ENCODE data around the gene CDK10. TPM values are rescaled to one million over a fixed set of nuclear protein-coding genes. Genes with fewer than 3 reads are reported as not detected.
"Not testable (repeated sequence)": the region's sequence is repeated elsewhere in the genome, so short reads cannot be mapped to it uniquely, and the experiment has no call there.

The CDK10 gene
- total RNA-seq, 1 experiment from 2014 or later: 44.5 TPM

DNA sequence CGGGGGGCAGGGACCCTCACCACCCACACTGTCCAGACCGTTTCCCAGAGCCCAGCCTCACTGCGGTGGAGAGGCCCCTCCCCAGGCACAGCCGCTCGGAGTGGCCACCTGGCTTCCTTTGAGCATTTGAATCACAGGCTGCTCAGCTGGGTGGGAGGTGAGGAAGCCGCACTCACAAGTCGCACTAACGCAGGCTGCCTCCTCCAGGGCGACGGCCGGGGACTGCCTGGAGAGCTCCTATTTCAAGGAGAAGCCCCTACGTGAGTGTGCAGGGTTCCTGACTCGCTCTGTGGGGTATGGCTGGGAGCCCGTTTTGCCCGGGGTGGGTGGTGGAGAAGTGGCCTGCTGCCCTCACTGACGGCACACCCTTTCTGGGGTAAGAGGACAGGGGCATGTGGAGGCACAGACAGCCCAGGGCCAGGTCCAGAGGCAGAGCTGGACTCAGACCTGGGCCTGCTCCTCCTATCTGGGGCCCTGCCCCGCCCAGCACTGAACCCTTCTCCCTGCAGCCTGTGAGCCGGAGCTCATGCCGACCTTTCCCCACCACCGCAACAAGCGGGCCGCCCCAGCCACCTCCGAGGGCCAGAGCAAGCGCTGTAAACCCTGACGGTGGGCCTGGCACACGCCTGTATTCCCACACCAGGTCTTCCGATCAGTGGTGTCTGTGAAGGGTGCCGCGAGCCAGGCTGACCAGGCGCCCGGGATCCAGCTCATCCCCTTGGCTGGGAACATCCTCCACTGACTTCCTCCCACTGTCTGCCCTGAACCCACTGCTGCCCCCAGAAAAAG lies 8.8 kb downstream of the CDK10 start:
- DNase-seq (ENCODE audit: low read depth): no peak

DNA sequence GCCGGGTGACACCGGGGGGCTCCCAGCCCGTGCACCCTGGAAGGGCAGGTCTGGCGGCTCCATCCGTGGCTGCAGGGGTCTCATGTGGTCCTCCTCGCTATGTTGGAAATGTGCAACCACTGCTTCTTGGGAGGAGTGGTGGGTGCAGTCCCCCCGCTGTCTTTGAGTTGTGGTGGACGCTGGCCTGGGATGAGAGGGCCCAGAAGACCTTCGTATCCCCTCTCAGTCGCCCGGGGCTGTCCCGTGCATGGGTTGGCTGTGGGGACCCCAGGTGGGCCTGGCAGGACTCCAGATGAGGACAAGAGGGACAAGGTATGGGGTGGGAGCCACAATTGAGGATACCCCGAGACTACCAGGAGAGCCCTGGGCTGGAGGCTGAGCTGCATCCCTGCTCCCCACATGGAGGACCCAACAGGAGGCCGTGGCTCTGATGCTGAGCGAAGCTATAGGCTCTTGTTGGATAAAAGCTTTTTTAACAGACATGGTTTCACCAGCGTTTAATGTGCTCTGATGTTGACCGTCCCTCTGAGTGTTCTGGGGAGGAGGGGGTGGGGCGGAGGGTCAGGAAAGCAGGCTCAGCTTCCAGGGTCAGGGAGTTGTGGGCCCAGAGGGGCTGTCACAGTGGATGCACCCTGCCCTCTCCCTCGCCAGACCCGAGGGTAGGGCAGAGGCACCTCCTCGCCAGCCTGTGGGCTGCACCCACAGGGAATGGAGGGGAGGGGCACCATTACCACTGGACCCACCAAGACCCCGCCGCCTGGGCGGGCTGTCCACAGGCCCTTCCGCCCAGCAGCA lies 9.6 kb downstream of the CDK10 start:
- DNase-seq (ENCODE audit: low read depth): no peak

DNA sequence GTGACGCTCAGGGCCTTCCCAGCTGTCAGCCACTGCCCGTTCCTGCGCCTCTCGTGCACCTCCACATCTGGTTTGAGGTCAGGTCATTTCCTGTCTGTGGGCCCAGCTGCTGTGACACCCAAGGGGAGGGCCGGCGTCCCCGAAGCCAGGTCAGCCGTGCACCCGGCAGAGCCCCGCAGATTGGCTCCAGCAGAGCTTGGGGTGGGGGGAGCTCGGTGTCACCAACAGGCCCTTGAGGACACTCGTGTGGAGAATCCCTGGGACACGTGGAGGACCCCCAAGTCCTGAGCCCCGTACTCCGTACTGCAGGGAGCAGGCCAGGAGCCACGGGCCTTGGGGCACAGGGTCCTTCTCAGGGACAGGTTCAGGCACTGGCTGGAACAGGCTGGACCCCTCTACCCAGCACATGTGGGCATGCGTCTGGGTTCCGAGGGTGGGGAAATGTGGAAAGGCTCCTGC lies 10.2 kb downstream of the CDK10 start:
- no peak for DNase-seq (ENCODE audit: low read depth)

DNA sequence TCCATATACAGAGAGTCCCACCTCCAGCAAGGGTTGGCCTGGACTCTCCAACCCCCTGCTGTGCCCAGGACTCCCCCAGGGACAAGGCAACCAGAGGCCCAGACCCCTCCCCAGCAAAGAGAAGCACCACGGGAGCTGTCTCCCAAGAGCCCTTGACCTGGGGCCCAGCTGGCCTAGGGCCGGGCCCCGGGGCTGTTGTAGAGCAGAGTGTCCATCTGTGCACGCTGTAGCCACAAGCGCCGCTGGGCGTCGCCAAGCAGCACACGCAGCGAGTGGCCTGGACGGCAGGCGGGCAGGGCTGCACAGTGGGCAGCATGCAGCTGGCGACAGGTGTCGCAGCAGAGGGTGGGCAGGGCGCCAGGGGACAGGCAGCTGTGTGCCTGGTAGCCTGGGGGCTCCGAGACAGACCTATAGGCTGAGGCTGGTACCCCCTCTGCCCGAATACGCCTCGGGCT lies 10.7 kb downstream of the CDK10 start:
- no peak for DNase-seq (ENCODE audit: low read depth)

DNA sequence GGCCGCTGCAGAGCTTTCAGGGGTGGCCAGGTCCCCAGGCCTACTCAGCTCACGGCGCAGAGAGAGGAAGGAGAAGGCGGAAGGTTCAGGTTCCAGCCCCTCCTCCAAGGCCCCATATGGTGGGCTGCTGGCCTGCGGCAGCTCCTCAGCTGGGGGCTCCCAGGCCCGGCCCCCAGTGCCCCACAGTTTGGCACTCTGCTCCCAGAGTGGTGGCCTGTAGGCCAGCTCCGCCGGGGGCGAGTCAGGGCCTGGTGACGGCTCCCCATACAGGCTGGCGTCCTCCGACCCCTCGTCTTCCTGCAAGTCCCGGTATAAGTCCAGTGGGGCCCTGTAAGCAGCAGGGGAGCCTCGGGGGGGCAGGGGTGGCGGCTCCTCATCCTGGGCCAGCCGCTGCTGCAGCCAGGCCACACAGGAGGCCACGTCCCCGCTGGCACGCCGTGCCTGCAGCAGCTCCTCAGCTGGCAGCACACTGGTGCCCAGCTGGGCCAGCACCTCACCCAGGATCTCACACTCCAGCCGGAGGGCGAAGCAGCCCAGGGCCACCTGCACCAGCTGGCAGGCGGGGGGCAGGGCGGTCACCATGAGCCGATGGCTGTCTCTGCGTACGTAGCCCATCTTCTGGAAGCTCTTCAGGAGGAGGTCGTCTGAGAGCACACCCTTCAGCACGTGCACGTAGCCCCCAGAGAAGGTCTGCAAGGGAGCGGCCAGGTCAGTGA lies 11.3 kb downstream of the CDK10 start:
- DNase-seq (ENCODE audit: low read depth): no peak

DNA sequence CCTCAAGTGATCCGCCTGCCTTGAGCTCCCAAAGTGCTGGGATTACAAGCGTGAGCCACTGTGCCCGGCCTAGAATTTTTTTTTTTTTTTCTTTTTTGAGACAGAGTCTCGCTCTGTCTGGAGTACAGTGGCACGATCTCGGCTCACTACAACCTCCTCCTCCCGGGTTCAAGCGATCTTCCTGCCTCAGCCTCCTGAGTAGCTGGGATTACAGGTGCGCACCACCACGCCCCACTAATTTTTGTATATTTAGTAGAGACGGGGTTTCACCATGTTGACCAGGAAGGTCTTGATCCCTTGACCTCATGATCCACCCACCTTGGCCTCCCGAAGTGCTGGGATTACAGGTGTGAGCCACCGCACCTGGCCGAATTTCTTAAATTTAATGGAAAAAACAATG lies 12.2 kb downstream of the CDK10 start:
- not testable (repeated sequence) for DNase-seq (ENCODE audit: low read depth)

DNA sequence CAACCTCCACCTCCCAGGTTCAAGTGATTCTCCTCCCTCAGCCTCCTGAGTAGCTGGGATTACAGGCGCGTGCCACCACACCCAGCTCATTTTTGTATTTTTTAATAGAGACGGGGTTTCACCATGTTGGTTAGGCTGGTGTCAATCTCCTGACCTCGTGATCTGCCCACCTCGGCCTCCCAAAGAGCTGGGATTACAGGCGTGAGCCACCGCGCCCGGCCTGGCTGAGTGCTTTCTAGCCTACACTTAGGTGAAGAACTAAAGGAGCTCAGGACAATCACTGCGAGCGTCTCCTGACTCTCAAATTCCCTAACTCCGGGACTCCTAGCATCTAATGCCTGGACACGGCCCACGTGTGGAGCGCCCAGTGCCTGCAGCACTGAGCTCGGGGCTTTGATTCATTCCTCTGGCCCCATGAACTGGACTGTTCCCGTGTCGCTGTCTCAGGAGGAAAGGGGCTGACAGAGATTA lies 13.2 kb downstream of the CDK10 start:
- DNase-seq (ENCODE audit: low read depth): not testable (repeated sequence)

DNA sequence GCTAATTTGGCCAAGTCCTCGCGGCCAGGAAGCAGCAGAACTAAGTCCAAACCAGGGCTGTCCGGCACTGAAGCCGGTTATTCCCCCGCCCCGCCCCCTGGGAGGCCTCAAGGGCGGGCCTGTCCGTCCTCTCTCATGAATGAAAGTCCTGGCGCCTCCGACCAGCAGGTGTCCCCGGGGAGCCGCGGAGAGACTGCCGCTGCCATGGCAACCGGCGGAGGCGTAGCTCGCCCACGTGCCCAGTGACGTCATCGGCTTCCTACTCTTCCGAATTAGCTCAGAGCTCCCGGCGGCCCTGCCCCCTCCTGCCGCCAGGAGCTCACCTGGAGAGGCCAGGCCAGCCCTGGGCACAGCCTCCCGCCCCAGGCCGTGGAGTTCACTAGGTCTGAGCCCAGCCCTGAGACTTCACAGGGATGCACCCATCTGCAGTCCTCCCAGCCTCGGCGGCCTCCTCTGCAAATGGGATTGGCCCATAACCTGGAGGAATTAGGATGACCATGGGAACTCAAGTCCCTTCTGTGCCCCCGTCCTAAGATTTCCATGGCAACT lies 13.7 kb downstream of the CDK10 start:
- DNase-seq (ENCODE audit: low read depth): peak; percentile 96

DNA sequence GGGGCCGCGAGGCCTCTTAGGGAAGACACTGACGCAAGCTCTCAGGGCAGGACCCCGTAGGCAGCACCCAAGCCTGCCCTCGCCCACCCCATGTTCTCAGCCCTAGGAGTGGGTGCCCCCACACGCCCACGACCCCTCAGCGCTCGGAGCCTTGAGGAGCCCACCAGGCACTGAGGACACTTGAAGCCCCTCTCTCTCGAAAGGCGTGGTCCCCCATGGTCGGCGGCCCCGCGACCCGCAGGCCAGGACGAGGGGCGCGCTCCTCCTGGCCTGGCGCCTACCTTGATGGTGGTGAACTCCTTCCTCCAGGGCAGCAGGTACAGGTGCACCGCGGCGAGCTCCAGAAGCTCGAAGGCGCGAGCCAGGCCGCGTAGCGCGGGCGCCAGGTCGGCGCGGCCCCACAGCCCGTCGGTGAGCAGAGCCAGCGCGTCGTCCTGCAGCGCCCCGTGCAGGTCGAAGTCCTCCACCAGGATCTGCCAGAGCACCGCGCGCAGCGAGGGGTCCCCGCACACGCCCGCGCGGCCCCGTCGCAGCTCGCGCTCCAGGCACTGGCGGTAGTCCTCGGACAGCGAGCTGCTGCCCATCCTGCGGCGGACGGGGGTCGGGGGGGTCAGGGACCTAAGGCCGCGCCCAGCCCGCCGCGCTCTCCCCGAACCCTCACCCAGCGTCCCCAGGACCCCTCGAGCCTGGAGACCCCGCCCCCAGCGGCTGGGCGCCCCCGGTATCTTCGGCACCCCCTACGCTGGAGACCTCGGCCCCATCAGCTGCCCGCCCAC lies 14.3 kb downstream of the CDK10 start:
- no peak for DNase-seq (ENCODE audit: low read depth)

DNA sequence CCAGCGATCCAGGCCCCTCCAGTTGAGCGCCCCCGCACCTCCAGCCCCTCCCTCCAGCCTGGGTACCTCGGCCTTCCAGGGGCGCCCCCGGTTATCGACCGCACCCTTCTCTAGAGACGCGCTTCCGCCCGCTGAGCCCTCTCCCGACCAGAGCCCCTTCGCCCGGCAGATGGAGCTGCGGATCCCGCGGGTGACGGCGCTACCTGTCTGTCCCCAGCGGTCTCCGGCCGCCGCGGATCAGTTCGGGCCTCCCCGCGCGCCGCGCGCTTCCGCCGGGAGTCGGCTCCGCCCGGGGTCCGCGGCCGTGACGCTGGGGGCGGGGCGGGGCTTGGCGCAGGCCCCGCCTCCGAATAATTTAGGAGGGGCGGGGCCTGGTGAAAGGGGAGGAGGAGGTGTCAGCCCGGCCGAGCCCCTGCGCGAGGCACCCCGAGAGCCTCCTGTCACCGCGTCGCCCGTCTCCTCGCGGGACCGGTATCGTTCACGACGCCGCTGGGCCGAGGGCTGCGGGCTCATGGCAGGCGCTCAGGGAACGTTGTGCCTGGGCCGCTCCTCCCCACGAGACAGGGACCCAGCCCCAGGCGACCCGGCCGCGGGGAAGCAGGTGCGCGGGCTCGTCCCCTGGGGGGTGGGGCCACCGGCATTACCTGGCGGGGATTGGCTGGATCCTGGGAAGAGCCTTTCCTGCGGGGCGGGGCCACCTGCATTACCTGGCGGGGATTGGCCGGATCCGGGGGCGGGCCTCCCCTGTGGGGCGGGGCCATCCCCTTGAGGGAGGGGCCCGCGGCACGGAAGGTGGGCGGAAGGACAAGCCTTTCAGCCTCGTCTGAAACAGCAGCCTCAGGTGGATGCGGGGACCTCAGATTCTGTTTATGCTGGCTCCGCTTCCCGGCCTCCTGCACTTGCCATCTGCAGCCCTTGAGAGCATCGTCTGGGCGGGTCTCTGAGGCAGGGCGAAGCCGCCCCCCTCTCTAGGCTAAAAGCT lies 15.2 kb downstream of the CDK10 start, which contains the start of gene SPATA2L:
SPATA2L (minus strand) TSS at position 281 of the 982 bp plus-strand sequence. CDS start 473 bp downstream, outside the sequence.
- peak; percentile 83 for DNase-seq (ENCODE audit: low read depth)

DNA sequence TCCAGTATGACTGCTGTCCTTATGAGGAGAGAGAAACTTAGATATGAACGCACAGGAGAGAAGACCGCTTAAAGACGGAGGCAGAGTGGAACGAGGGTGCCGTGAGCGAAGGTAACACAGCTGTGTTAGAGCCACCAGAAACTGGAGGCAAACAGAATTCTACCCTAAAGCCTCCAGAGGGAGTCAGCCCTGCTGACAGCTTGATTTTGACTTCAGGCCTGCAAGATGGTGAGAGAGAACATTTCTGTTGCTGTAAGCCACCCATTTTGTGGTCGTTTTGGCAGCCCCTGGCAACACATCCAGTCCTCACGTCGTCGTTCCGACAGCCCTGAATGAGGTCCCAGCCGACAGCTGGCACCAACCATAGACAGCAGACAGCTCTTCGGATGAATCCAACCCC lies 17.8 kb downstream of the CDK10 start:
- DNase-seq (ENCODE audit: low read depth): no peak

DNA sequence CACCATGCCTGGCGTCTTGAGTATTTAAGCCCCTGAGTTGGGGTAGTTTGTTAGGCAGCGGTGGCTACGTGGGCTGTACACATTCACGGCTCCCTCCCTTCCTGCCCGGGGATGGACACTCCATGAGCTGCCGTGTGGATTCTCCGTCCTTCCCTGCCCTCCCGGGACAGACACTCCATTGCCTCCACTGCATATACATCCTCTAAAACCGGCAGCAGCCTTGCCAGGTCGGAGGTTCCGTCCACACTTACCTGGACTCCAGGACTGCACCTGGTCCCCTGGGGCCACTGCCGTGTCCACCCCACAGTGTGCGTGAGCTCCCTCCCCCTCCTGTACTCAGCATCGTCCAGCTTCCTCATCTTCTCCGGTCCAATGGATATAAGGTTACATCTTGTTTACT lies 18.5 kb downstream of the CDK10 start:
- no peak for DNase-seq (ENCODE audit: low read depth)

DNA sequence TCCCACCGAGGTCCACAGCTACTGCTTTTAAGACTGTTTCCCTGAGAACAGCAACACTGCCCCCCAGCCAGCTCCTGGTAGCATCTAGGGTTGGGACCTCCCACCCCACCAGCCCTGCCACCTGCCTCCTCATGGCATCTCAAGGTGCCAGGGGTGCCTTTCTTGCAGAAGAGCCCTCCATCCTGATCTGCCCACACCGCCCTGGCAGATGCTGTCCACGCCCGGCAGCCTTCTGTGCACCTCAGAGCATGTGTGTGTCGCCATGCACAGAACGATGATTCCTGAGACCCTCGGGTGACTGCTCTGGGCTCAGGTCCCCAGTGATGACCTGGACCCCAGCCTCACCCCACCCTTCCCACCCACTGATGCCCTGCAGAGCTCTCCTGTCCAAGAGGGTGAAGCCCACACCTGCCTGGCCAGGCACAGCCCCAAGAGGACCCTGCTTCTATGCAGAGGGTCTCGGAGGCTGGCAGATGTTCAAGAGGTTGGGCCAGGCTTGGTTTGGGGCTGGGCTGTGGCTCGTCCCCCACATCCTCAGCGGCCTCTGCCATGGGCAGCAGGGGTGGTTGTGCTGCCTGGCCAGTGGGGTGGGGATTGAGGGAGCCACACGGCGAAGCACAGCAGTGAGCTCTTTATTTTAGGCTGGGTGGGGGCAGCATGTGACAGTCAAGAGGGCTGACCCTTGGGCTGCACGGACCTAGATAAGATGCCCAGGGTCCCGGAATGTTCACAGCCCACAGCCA lies 20.2 kb downstream of the CDK10 start:
- no peak for DNase-seq (ENCODE audit: low read depth)

DNA sequence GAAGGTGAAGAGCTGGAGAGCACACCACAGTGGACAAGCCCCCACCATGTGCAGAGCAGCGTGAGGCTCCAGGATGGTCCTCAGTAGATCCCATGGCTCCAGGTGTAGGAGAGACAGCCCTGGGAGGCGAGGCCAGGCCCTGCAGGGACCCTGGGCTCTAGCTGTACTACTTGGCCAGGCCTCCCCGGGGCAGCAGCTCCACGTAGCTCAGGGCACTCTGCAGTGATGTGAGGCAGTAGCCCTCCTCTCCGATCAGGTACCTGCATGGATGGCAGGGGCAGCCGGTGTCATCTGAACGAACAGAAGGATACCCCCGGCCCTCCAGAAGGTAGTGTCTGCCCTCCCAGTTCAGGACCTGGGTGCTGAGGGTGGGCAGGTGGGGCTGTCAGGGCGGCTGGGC lies 21.2 kb downstream of the CDK10 start:
- no peak for DNase-seq (ENCODE audit: low read depth)

DNA sequence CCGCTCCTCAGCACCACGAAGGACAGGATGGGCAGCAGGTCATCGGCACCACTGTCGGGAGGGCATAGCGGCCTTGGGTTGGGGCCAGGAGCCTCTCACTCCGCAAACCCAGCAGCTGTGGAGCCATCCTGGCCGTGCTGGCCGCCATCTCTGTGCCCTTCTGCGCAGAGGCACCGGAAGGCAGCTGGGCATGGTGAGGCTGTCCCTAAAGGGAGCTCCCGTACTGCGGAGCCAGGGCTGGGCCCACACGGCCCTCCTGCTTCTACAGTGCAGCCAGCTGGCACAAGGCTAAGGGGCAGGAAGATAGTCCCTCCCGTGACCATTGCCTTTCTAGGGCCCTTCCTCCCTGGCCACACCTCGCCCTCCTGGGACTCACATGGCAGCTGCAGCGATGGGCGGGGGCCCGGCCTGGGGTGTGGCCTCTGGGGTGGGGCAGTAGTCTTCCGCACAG lies 22.0 kb downstream of the CDK10 start:
- DNase-seq (ENCODE audit: low read depth): no peak

DNA sequence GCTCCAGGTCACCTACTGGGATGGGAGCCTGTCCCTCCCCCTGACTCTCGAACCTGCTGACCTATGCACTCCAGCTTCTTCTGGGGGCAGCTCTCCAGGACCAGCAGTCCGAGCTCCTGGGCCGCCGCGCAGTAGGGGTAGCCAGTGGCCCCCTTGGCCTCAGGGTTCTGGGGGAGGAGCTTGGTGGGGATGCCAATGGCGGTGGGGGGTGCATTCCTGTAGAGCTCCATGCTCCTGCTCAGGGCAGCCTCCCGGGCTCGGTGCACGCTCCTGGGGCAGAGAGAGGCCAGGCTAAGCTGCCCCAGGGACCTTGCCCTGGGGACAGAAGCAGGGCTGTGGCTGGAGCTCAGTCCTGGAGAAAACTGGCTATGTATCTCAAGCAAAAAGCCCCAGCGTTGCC lies 22.7 kb downstream of the CDK10 start:
- no peak for DNase-seq (ENCODE audit: low read depth)

DNA sequence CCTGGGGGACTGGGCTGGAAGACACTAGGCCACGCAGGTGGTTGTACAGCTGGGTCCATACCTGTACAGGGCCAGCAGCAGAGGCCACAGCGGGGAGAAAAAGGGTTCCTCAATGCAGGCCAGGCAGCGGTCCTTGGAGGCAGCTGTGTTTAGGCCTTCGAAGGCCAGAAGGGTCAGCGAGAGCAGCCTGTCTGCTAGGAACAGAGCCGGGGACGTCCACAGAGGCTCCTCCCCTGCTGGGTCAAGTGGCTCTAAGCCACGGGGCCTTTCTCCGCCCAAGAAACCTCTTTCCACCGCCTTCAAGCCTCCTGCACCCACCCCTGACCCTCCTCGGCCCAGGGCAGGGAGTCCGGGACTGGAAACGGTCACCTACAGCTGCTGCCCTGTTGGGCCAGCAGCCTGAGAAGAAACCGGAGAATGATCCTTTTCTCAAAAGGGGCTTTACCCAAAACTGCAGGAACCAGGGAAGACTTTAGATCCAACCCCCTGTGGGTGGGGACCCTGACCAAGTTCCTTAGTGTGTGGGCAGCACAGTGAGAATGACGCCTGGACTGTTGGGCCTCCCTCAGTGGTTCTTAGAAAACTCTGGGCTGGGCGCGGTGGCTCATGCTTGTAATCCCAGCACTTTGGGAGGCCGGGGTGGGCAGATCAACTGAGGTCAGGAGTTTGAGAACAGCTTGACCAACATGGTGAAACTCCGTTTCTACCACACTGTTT lies 23.4 kb downstream of the CDK10 start:
- no peak for DNase-seq (ENCODE audit: low read depth)

Data from HT1080 (cell line).